Stimulated activated effector memory CD8-positive, alpha-beta T cell treated with anti-CD3 and anti-CD28 coated beads, Interleukin-12 subunit alpha, Interleukin-12 subunit beta, amount 100 ng/mL, for 72 hours (primary cell): ENCODE results near the gene PLCB1.

Source experiments
- ATAC-seq: fragments of 150-1000 bp; cut with Tn5 transposase; 2 replicates; pipeline ENCODE4 v1.10.0; 2021
- DNase-seq, 2 donors: peaks; one replicate each; pipeline ENCODE4 v3.0.0; 2021 to 2022; ENCODE audit warnings: low spot score in 2 of 2
- H3K27ac Mint-ChIP-seq: one replicate; pipeline ENCODE4 v1.8.0; 2022; ENCODE audit warnings: mild to moderate bottlenecking, mixed read lengths
- H3K36me3 Mint-ChIP-seq: one replicate; pipeline ENCODE4 v1.8.0; 2022; ENCODE audit warnings: mild to moderate bottlenecking, mixed read lengths
- H3K4me1 Mint-ChIP-seq: one replicate; pipeline ENCODE4 v1.8.0; 2022; ENCODE audit warnings: mixed read lengths
- H3K4me3 Mint-ChIP-seq: one replicate; pipeline ENCODE4 v1.8.0; 2022; ENCODE audit warnings: mild to moderate bottlenecking, mixed read lengths
- H3K9me3 Mint-ChIP-seq: one replicate; pipeline ENCODE4 v1.8.0; 2022; ENCODE audit warnings: mixed read lengths

PLCB1 gene

GRCh38 chr20:8648466-8648865, 516.4 kb downstream of the PLCB1 start:
- peaks cover 5% of the 10 kb centered on the region for H3K4me1 Mint-ChIP-seq
- DNase-seq (no peak), ATAC-seq (no peak)
- H3K9me3 Mint-ChIP-seq: no peaks in the 10 kb centered on the region
- no peak overlapping the region for H3K4me3 Mint-ChIP-seq
- peaks cover 17% of the 10 kb centered on the region for H3K36me3 Mint-ChIP-seq
- H3K27ac Mint-ChIP-seq: peak overlapping the region; percentile 48

GRCh38 chr20:8652396-8652795, 520.3 kb downstream of the PLCB1 start:
- Mint-ChIP-seq H3K36me3 (peaks cover 11% of the 10 kb centered on the region), H3K4me1 (peaks cover 5% of the 10 kb centered on the region), H3K9me3 (no peaks in the 10 kb centered on the region), H3K27ac (no peak overlapping the region), H3K4me3 (no peak overlapping the region)
- no peak for ATAC-seq
- DNase-seq: no peak

- no peaks in the 10 kb centered on the region for H3K4me1 Mint-ChIP-seq
- no peaks in the 10 kb centered on the region for H3K9me3 Mint-ChIP-seq
- DNase-seq: no peak
- H3K4me3 Mint-ChIP-seq: no peak overlapping the region
- ATAC-seq: no peak
- peaks cover 6% of the 10 kb centered on the region for H3K36me3 Mint-ChIP-seq
- H3K27ac Mint-ChIP-seq: no peak overlapping the region
Measured at GRCh38 chr20:8654486-8654885, 522.4 kb downstream of the PLCB1 start.

GRCh38 chr20:8656335-8656734, 524.3 kb downstream of the PLCB1 start:
- Mint-ChIP-seq H3K4me1 (no peaks in the 10 kb centered on the region), H3K4me3 (no peak overlapping the region), H3K9me3 (no peaks in the 10 kb centered on the region), H3K27ac (peak overlapping the region; percentile 8), H3K36me3 (peaks cover 9% of the 10 kb centered on the region)
- no peak for ATAC-seq
- no peak for DNase-seq

DNA sequence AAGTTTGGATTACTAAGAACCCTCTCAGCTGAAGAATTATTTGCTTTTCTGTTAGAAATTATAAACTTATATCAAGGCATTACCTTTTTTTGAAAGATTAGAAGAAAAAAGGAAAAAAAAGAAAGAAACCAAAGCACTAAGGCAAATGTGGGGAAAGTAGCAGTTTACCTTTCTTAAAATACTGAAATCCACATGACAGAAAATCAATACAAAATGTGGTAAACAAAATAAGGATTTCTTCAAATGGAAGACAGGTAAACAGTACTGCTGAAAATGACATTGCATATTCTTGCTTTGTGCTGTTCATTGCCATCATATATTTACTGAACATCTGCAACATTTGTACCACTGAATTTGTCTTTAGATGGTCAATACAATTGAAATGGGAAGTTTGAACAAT, 525.6 kb downstream of the PLCB1 start:
- ATAC-seq (no peak), DNase-seq (no peak)
- no peaks in the 10 kb centered on the region for H3K9me3 Mint-ChIP-seq
- H3K4me1 Mint-ChIP-seq: no peaks in the 10 kb centered on the region
- H3K27ac Mint-ChIP-seq: no peak overlapping the region
- no peak overlapping the region for H3K4me3 Mint-ChIP-seq
- peaks cover 12% of the 10 kb centered on the region for H3K36me3 Mint-ChIP-seq

DNA sequence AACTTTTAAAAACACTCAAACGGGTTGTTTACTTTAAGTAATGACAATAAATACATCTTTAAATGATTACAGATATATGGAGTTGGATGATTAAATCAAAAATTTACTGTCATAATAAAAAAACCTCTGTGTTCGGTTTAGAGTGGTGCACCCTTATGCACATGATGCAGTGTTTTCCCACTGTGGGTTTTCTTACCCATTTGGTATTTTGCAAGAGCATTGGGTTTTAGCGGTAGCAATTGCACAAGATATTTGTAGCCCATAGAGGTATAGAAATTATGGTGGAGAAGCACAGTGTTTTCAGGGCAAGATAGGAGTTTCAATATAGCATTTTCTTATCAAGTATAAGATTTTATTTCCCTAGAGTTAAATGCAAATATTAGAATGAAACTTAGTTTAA, 526.0 kb downstream of the PLCB1 start:
- Mint-ChIP-seq H3K9me3 (no peaks in the 10 kb centered on the region), H3K27ac (no peak overlapping the region), H3K4me3 (no peak overlapping the region), H3K4me1 (no peaks in the 10 kb centered on the region), H3K36me3 (peaks cover 12% of the 10 kb centered on the region)
- ATAC-seq (no peak), DNase-seq (no peak)

- no peak overlapping the region for H3K27ac Mint-ChIP-seq
- H3K4me1 Mint-ChIP-seq: no peaks in the 10 kb centered on the region
- ATAC-seq: peak; percentile 47
- no peaks in the 10 kb centered on the region for H3K9me3 Mint-ChIP-seq
- DNase-seq: no peak
- H3K36me3 Mint-ChIP-seq: peaks cover 12% of the 10 kb centered on the region
- no peak overlapping the region for H3K4me3 Mint-ChIP-seq
Measured at GRCh38 chr20:8661229-8661952, 529.3 kb downstream of the PLCB1 start.

GRCh38 chr20:8662433-8662954, 530.4 kb downstream of the PLCB1 start:
- no peaks in the 10 kb centered on the region for H3K9me3 Mint-ChIP-seq
- no peak overlapping the region for H3K4me3 Mint-ChIP-seq
- peaks cover 6% of the 10 kb centered on the region for H3K36me3 Mint-ChIP-seq
- no peaks in the 10 kb centered on the region for H3K4me1 Mint-ChIP-seq
- no peak for ATAC-seq
- H3K27ac Mint-ChIP-seq: no peak overlapping the region
- DNase-seq: no peak

- no peak overlapping the region for H3K4me3 Mint-ChIP-seq
- H3K36me3 Mint-ChIP-seq: peaks cover 6% of the 10 kb centered on the region
- no peak for ATAC-seq
- no peaks in the 10 kb centered on the region for H3K9me3 Mint-ChIP-seq
- H3K27ac Mint-ChIP-seq: no peak overlapping the region
- H3K4me1 Mint-ChIP-seq: no peaks in the 10 kb centered on the region
- no peak for DNase-seq
Measured at GRCh38 chr20:8663424-8663823, 531.4 kb downstream of the PLCB1 start.

DNA sequence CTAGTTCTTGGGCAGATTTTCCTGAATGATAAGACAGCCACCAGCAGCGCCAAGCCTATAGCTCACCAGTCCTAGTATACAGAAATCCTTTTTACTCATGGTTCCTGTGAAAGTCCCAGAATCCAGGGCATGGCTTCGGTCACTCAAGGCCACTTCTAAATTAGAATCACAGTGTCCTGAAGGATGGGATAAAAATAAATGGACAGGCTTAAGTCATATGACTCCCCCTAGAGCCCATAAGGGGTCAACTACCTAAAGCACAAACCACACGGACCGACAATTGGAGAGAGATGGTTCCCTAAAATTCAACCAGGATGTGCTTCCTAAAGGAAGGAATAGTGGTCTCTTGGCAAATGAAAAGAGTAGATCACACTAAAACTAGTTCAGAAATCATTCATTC, 532.7 kb downstream of the PLCB1 start:
- H3K27ac Mint-ChIP-seq: no peak overlapping the region
- ATAC-seq (no peak), DNase-seq (no peak)
- H3K4me3 Mint-ChIP-seq: no peak overlapping the region
- no peaks in the 10 kb centered on the region for H3K9me3 Mint-ChIP-seq
- peaks cover 6% of the 10 kb centered on the region for H3K36me3 Mint-ChIP-seq
- H3K4me1 Mint-ChIP-seq: no peaks in the 10 kb centered on the region

DNA sequence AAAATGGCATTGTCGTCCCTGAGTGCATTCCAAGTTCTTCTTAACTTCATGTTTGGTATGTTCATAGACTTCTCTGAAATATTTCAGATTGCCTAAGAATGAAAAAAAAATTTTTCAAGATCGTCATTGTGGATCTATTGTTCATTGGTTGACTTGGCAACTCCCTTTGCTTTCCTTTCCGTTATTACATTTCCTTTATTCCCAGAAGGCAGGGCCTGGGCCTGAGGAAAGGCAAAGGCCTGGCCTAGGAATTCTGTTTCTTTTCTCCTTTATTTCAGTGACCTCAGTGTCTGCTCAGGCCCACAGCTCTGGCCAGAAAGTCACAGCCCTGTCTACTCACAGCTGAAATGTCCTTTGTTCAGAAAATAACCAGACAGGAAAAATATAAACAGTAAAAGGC, 535.2 kb downstream of the PLCB1 start:
- Mint-ChIP-seq H3K36me3 (no peaks in the 10 kb centered on the region), H3K9me3 (no peaks in the 10 kb centered on the region), H3K4me1 (no peaks in the 10 kb centered on the region), H3K27ac (no peak overlapping the region), H3K4me3 (no peak overlapping the region)
- DNase-seq (no peak), ATAC-seq (no peak)

DNA sequence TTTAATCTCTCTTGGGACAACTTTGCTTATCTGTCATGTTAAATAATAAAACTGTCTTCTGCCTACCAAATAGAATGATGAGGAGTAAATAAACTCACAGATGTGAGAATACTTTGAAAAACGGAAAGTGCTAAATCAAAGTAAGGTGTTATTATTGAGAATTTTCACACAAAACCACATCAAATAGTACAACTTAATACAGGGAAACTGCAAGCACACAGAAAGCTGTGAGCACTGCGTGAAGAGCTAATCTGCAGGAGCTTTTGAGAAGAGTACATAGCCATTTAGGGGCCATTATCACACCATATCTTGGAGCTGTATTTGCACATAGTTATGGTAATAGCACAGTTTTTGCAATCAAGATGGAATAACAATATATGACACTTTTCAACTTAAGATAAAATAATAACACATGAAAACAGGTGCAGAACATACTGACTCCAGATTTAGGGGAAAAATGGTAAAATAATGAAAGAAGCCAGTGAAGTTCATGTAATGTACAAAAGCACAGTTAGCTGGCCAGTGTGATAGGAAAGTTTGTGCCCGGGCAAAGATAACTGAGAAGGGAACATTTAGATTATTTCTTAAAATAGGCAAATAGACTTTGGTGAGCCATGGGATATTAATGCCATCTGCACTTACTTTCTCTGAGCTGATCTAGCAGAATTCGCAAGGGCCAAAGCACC, 538.3 kb downstream of the PLCB1 start:
- ATAC-seq (no peak), DNase-seq (no peak)
- no peak overlapping the region for H3K4me3 Mint-ChIP-seq
- no peaks in the 10 kb centered on the region for H3K9me3 Mint-ChIP-seq
- H3K27ac Mint-ChIP-seq: no peak overlapping the region
- H3K4me1 Mint-ChIP-seq: no peaks in the 10 kb centered on the region
- H3K36me3 Mint-ChIP-seq: no peaks in the 10 kb centered on the region

- H3K4me3 Mint-ChIP-seq: no peak overlapping the region
- ATAC-seq: no peak
- H3K4me1 Mint-ChIP-seq: no peaks in the 10 kb centered on the region
- no peak overlapping the region for H3K27ac Mint-ChIP-seq
- DNase-seq: no peak
- no peaks in the 10 kb centered on the region for H3K9me3 Mint-ChIP-seq
- no peaks in the 10 kb centered on the region for H3K36me3 Mint-ChIP-seq
Measured at GRCh38 chr20:8670893-8671215, 538.8 kb downstream of the PLCB1 start.

DNA sequence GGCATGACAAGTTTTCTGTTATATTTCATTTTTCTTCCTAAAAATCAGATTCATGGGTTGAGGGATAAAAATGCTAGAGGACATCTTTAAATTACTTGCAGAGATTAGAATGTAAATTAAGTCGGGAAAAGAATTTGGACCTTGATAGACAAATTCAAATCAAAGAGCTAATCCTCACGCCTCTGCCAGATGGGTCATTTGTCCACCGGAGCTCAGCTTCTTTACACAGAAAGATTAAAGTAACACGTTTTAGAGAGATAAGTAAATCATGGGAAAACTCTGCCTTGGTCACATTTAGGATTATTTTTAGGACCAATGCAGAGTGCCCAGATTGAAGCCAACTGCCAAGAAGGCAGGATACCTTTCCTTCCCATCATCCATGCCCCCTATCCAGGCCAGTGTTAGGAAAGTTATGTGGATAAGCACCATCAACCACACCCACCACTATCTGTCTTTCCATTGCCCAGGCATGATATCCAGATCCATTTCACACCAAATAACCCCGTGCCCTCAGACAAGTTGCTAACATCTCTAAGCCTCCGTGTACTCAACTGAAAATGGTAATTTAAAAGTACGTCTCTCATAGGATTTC, 539.4 kb downstream of the PLCB1 start:
- ATAC-seq (no peak), DNase-seq (no peak)
- H3K9me3 Mint-ChIP-seq: peaks cover 3% of the 10 kb centered on the region
- H3K36me3 Mint-ChIP-seq: no peaks in the 10 kb centered on the region
- no peak overlapping the region for H3K27ac Mint-ChIP-seq
- H3K4me3 Mint-ChIP-seq: no peak overlapping the region
- no peaks in the 10 kb centered on the region for H3K4me1 Mint-ChIP-seq

- DNase-seq (no peak), ATAC-seq (no peak)
- no peaks in the 10 kb centered on the region for H3K4me1 Mint-ChIP-seq
- H3K36me3 Mint-ChIP-seq: no peaks in the 10 kb centered on the region
- peaks cover 6% of the 10 kb centered on the region for H3K9me3 Mint-ChIP-seq
- no peak overlapping the region for H3K27ac Mint-ChIP-seq
- H3K4me3 Mint-ChIP-seq: no peak overlapping the region
Measured at GRCh38 chr20:8673116-8673515, 541.0 kb downstream of the PLCB1 start.

DNA sequence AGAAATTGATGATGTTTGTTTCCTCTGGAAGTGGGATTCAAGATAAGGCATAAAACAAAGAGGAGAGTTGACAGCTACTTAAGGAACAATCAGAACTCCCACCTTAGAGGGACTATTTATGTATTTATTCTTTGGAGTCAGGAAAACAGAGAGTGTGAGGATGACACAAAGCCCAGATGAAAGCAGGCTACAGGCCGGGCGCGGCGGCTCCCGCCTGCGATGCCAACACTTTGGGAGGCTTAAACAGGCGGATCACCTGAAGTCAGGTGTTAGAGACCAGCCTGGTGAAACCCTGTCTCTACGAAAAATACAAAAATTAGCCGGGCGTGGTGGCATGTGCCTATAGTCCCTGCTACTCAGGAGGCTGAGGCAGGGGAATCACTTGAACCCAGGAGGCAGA, 543.8 kb downstream of the PLCB1 start:
- Mint-ChIP-seq H3K36me3 (no peaks in the 10 kb centered on the region), H3K4me1 (no peaks in the 10 kb centered on the region), H3K4me3 (no peak overlapping the region), H3K27ac (no peak overlapping the region), H3K9me3 (peaks cover 6% of the 10 kb centered on the region)
- no peak for ATAC-seq
- no peak for DNase-seq
